ENCODE results near the gene CFH.
A peak's percentile ranks its signal among the peaks of the same experiment; 100 is the strongest.
"Not testable (repeated sequence)": the region's sequence is repeated elsewhere in the genome, so short reads cannot be mapped to it uniquely, and the experiment has no call there.

The CFH gene

DNA sequence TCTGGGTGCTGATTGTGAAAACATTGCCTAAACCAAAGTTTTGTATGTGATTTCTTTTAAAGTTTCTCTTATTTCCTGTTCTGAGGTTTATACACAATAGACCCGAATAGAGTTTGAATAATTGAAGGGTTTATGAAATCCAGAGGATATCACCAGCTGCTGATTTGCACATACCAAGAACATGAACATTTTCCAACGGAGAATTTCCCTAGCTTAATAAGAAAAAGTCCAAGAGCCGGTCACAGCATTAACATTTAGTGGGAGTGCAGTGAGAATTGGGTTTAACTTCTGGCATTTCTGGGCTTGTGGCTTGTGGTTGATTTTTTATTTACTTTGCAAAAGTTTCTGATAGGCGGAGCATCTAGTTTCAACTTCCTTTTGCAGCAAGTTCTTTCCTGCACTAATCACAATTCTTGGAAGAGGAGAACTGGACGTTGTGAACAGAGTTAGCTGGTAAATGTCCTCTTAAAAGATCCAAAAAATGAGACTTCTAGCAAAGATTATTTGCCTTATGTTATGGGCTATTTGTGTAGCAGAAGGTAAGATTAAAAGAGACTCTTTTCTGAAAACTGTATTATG, at the start of gene CFH:
Gene CFH, plus strand, starts transcription at position 407 of the 579 bp plus-strand sequence. Its CDS starts 75 bp downstream, at position 482.
- Mint-ChIP-seq H3K27ac (no peak within 1 kb of the TSS), H3K27me3 (no peaks in the 10 kb centered on the region), H3K36me3 (no peaks in the 10 kb centered on the region), H3K4me3 (no peak within 1 kb of the TSS), H3K4me1 (peaks cover 10% of the 10 kb centered on the region), H3K9me3 (no peaks in the 10 kb centered on the region)

DNA sequence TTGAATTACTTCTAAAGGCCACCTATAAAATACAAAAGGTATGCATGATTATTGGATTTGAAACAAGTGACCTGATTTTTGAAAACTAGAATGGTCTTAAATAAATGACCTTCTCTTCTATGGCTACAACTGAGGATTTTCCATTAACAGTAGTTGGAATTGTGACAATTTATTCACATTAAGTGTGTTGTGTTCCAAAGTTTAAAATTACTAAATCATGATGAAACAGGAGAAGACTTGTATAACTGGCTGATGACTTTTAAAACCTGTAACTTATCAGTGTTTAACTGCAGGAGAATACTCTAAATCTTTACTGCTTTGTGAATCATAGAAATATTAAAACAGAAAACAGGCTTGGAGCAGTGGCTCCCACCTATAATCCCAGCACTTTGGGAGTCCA, 48.2 kb upstream of the CFH start:
- peaks cover 10% of the 10 kb centered on the region for H3K27me3 Mint-ChIP-seq
- no peak overlapping the region for H3K4me3 Mint-ChIP-seq
- peaks cover 5% of the 10 kb centered on the region for H3K4me1 Mint-ChIP-seq
- no peaks in the 10 kb centered on the region for H3K9me3 Mint-ChIP-seq
- no peak overlapping the region for H3K27ac Mint-ChIP-seq
- H3K36me3 Mint-ChIP-seq, result no peaks in the 10 kb centered on the region

DNA sequence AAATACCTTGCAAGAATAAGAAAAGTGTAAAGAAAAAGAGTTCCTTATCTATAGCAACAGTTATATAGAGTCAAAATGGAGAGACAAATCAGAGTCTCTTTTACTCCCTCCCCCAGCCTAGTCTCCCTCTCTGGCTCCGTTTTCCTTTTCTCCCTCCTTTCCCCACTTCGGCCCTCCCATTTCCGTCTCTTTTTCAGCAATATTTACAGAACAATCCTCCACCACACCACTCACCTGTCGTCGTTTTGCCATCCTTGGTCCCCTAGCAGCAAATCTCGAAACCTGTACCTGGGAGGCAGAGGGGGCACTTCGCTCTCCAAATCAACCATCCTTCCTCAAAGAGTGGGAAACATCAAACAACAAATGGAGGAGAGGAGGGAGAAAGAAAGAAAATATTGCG, 43.9 kb upstream of the CFH start:
- Mint-ChIP-seq H3K27ac (no peak overlapping the region), H3K27me3 (peaks cover 23% of the 10 kb centered on the region), H3K4me3 (peak overlapping the region; percentile 5), H3K36me3 (no peaks in the 10 kb centered on the region), H3K9me3 (peaks cover 9% of the 10 kb centered on the region), H3K4me1 (peaks cover 5% of the 10 kb centered on the region)

DNA sequence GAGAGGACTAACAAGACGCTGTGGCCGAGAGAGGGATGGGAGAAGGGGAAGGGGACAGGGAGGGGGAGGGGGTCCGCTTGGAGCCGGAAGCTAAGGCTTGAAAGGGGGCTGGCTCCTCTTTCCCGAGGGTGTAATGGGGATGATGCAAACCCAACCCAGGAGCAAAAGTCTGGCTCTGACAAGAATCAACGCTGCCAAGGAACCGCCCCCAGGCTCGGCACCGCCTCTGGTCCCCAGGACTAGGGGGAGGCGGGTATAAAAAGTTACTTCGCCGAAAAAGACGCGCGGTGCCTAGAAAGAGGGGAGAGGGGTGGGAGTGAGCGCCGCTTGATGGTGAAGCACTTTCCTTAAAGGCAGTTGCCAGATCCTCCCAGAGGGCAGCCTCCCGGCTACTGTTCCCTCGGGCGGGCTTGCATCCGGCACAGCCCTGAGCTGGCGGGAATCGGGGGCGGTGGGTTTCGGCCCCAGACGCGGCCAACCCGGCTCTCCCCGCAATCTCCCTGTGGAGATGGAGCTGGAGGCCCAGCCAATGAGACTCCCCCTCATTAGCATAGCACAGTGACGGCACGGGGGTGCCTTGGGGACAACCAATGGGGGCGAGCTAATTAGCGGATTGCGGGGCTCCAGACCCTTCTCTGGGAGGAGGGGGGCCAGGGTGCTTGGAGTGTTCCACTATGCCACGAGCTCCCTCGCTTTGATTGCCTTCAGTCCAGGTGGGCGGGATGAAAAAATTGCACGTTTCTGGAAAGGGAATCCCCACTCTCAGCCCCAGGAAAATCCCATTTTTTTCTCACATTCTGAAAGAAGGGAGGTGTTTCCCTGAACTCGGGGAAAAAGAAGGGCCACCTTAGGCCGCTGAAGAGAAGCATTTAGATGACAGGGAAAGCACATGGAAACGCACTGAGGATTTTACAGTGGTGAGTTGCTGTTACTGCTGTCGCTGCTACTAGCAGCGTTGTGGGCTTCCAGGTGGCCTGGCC, 43.2 kb upstream of the CFH start, which contains the start of gene KCNT2:
Gene KCNT2, minus strand, starts transcription at position 51 of the 980 bp plus-strand sequence. CDS start 131 bp downstream, outside the sequence.
- Mint-ChIP-seq H3K9me3 (peaks cover 11% of the 10 kb centered on the region), H3K4me3 (peak within 1 kb of the TSS; percentile 5), H3K4me1 (peaks cover 5% of the 10 kb centered on the region), H3K27ac (no peak within 1 kb of the TSS), H3K36me3 (no peaks in the 10 kb centered on the region), H3K27me3 (peaks cover 24% of the 10 kb centered on the region)

DNA sequence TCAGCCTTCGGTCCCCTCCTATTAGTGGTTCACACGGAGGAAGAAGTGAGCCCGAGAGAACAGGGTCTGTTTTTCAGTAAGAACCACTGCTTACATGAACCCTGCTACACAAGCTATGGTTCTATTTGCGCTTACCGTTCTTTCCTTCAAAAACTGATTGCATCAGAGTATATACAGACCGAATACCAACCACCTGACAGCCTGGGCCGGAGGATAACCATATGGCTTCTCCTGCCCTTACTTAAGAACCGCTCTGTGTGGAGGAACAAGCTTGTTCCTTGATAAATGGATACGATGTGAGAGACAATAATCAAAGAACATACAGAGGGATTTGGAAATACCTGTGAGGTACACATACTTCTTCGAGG, 42.5 kb upstream of the CFH start:
- Mint-ChIP-seq H3K27me3 (peaks cover 24% of the 10 kb centered on the region), H3K9me3 (peaks cover 11% of the 10 kb centered on the region)

DNA sequence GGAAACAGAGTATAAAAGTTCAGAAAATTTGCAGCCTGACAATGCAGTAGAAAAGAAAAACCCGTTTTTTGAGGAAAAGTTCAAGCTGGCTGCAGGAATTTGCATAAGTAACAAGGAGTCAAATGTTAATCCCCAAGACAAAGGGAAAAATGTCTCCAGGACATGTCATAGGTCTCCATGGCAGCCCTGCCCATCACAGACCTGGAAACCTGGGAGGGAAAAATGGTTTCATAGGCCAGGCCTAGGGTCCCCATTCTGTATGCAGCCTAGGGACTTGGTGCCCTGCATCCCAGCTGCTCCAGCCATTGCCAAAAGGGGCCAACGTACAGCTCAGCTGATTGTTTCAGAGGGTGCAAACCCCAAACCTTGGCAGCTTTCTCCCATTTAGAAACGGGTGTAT, 40.0 kb upstream of the CFH start:
- H3K4me3 Mint-ChIP-seq, result no peak overlapping the region
- H3K27me3 Mint-ChIP-seq, result peaks cover 22% of the 10 kb centered on the region
- peaks cover 11% of the 10 kb centered on the region for H3K9me3 Mint-ChIP-seq
- H3K36me3 Mint-ChIP-seq, result no peaks in the 10 kb centered on the region
- peaks cover 5% of the 10 kb centered on the region for H3K4me1 Mint-ChIP-seq
- H3K27ac Mint-ChIP-seq, result no peak overlapping the region

More for the DNA sequence above, 42.5 kb upstream of the CFH start:
- H3K36me3 Mint-ChIP-seq, result no peaks in the 10 kb centered on the region
- H3K27ac Mint-ChIP-seq, result no peak overlapping the region
- H3K4me3 Mint-ChIP-seq, result no peak overlapping the region
- peaks cover 5% of the 10 kb centered on the region for H3K4me1 Mint-ChIP-seq

DNA sequence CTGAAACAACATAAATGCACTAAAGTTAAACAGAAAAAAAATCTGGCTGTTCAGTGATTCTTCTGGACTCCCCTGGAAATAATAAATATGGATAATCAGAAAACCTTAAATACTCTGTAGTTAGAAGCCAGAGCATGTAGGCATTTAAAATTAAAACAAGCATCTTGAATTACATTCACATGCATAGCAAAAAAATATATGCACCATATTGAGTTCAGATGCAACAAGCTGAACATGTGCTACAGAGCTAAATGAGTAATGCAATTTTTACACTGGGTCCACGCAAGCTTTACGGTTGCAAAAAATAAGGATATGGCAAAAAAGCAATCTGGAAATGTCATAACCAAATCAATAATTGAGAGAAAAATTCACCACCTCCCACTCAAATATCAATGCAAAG, 32.1 kb upstream of the CFH start:
- Mint-ChIP-seq H3K4me3 (no peak overlapping the region), H3K9me3 (no peaks in the 10 kb centered on the region), H3K4me1 (no peaks in the 10 kb centered on the region), H3K36me3 (no peaks in the 10 kb centered on the region), H3K27me3 (no peaks in the 10 kb centered on the region), H3K27ac (no peak overlapping the region)

DNA sequence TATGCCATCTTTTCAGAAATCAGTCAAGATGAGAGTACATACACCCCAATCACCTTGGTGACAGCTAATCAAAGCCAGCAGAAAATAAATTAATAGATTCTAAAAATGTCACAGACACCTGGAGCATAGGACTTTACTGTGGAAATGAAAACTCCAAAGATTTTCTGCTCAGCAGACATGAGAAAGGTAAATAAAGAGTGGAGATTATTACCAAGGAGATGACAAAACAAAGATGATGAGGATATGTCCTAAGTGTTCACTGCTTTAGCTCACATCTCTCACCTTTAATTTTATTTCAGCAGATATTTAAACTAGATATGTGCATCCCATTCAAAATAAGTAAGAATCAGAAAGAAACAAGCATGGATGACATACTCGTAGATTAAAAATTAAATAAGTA, 28.8 kb upstream of the CFH start:
- H3K36me3 Mint-ChIP-seq, result no peaks in the 10 kb centered on the region
- no peak overlapping the region for H3K27ac Mint-ChIP-seq
- no peak overlapping the region for H3K4me3 Mint-ChIP-seq
- H3K9me3 Mint-ChIP-seq, result peaks cover 8% of the 10 kb centered on the region
- no peaks in the 10 kb centered on the region for H3K4me1 Mint-ChIP-seq
- H3K27me3 Mint-ChIP-seq, result no peaks in the 10 kb centered on the region

DNA sequence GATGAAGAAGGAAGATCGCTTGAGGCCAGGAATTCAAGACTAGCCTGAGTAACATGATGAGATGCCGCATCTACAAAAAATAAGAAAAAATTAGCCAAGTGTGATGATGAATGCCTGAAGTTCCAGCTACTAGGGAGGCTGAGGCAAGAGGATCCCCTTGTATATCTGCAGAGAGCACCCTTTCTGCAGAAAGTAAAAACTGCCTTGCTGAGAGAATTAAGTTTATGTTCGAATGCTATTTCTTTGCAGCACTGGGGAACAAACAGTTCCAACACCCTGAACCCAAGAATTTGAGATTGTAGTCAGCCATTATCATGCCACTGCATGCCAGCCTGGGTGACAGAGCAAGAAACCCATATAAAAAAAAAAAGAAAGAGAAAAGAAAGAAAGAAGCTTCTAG, 23.0 kb upstream of the CFH start:
- peaks cover 8% of the 10 kb centered on the region for H3K9me3 Mint-ChIP-seq
- no peaks in the 10 kb centered on the region for H3K36me3 Mint-ChIP-seq
- no peaks in the 10 kb centered on the region for H3K27me3 Mint-ChIP-seq
- no peak overlapping the region for H3K27ac Mint-ChIP-seq
- no peak overlapping the region for H3K4me3 Mint-ChIP-seq
- H3K4me1 Mint-ChIP-seq, result no peaks in the 10 kb centered on the region

DNA sequence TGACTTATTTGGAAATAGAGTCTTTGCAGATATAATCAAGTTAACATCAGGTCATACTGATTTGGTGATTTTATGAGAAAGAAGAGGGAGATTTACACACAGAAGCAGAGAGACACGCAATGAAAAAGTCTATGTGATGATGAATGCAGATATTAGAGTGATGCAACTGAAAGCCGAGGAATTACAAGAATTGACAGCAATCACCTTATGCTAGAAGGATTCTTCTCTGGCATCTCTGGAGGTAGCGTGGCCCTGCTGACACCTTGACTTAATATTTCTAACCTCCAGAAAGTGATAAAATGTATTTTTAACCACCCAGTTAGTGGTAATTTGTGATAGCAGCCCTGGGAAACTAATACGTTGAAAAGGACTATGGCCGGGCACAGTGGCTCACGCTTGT, 14.2 kb upstream of the CFH start:
- Mint-ChIP-seq H3K4me1 (no peaks in the 10 kb centered on the region), H3K27me3 (peaks cover 2% of the 10 kb centered on the region), H3K9me3 (no peaks in the 10 kb centered on the region), H3K4me3 (no peak overlapping the region), H3K27ac (no peak overlapping the region), H3K36me3 (no peaks in the 10 kb centered on the region)

DNA sequence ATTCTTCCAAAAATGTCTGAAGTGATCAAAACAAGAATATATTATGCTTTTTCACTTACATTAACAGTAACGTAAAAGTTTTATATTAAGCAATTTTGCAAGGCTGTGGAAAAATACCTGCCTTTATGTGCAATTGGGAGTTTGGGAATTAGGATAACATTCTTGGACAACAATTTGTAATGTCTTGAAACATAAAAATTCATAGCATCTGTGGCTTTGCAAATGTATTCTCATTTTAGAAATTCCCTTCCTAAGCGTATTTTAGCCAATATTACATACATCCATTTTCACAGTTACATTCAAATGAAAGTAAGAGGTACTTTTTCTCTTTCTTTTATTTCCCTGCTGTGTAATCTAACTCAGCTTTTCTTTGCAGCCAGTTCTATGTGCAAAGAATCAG, 13.4 kb upstream of the CFH start:
- peaks cover 2% of the 10 kb centered on the region for H3K27me3 Mint-ChIP-seq
- H3K4me1 Mint-ChIP-seq, result no peaks in the 10 kb centered on the region
- H3K36me3 Mint-ChIP-seq, result no peaks in the 10 kb centered on the region
- no peaks in the 10 kb centered on the region for H3K9me3 Mint-ChIP-seq
- no peak overlapping the region for H3K27ac Mint-ChIP-seq
- no peak overlapping the region for H3K4me3 Mint-ChIP-seq

DNA sequence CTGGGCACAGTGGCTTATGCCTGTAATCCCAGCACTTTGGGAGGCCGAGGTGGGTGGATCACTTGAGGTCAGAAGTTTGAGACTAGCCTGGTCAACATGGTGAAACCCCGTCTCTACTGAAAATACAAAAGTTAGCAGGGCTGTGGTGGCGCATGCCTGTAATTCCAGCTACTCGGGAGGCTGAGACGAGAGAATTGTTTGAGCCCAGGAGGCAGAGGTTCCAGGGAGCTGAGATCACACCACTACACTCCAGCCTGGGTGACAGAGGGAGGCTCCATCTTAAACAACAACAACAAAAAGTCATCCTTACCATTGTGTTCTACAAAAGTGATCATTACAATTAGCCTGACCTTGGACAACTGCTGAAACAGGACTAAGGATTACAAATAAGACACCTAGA, 12.6 kb upstream of the CFH start:
- H3K9me3 Mint-ChIP-seq, H3K36me3 Mint-ChIP-seq, H3K4me1 Mint-ChIP-seq, H3K27me3 Mint-ChIP-seq, H3K4me3 Mint-ChIP-seq, H3K27ac Mint-ChIP-seq: not testable (repeated sequence)

DNA sequence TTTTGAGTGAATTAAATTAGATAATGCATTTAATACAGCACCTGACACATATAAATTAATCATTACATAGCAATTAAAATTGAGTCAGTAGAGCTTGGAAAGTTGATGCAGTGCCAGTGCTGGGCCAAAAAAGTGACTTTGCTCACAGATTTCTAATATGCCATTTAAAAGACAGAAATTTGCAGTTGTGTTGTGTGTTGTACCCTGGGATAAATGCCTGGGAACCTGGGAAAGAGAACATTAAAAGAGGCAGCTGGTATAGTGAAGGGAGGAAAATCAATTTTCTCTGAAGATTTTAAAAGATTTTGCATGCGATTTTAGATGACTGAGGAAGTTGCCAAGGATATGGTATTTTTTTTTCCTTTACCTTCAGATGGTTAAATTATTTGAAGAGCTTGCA, 10.9 kb upstream of the CFH start:
- Mint-ChIP-seq H3K4me3 (no peak overlapping the region), H3K36me3 (no peaks in the 10 kb centered on the region)

DNA sequence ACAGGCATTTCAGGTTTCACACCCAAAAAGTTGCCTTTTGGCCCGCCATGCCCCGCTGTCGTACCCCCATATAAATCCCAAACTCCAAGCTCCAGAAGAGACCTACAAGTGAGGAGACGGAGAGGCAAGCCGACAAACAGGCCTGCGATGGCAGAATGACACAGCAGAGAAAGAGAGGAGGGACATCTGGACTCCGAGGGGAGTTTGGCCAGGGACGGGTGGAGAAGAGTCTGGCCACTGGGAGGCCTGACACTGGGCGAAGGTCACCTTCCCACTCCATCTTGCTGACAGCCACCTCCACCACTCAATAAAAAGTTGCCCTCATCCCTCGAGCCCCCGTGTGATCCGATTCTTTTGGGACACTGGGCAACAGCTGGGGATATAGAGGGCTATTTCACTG, 1.9 kb upstream of the CFH start:
- no peaks in the 10 kb centered on the region for H3K27me3 Mint-ChIP-seq
- no peak overlapping the region for H3K27ac Mint-ChIP-seq
- H3K4me3 Mint-ChIP-seq, result no peak overlapping the region
- peaks cover 10% of the 10 kb centered on the region for H3K4me1 Mint-ChIP-seq
- no peaks in the 10 kb centered on the region for H3K36me3 Mint-ChIP-seq
- no peaks in the 10 kb centered on the region for H3K9me3 Mint-ChIP-seq

More for the DNA sequence above, 10.9 kb upstream of the CFH start:
- Mint-ChIP-seq H3K4me1 (no peaks in the 10 kb centered on the region), H3K27me3 (no peaks in the 10 kb centered on the region), H3K9me3 (no peaks in the 10 kb centered on the region), H3K27ac (no peak overlapping the region)

DNA sequence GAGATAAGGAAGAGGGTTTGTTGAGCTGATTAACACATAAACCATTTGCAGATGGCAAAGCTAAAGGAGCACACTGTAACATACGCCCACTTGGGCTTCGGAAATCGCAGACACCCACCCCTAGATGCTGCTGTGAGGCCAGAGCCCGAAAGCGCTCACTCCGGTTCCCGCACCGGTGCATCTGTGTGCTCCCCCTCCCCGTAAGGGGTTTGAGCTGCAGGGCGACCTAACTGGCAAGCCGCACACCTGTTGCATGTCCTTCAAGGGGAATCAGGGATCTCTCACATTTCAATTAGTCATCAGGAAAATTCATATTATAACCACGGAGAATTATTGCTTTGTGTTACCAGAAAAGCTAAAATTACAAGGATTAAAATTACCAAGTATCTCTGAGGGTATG, 1.4 kb upstream of the CFH start:
- Mint-ChIP-seq H3K27me3 (no peaks in the 10 kb centered on the region), H3K9me3 (no peaks in the 10 kb centered on the region), H3K27ac (no peak overlapping the region), H3K36me3 (no peaks in the 10 kb centered on the region), H3K4me1 (peaks cover 10% of the 10 kb centered on the region), H3K4me3 (no peak overlapping the region)

DNA sequence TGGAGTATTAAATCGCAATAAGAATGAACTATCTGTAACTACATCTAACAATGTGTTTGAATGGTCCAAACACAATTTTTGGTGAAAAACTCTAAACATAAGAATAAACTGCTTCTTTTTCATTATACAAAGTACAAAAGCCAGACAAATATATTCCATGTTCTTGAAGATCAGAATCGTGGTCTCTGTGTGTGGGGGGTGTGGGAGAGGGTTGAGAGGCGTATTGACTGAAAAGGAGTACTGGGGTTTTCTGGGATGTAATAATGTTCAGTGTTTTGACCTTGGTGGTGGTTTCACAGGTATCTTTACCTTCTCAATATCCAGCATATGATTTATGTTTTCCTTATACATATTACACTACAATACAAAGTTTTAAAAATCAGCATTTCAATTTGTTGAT, 764 bp upstream of the CFH start:
- H3K9me3 Mint-ChIP-seq, result no peaks in the 10 kb centered on the region
- H3K4me1 Mint-ChIP-seq, result peaks cover 10% of the 10 kb centered on the region
- no peak overlapping the region for H3K4me3 Mint-ChIP-seq
- H3K27me3 Mint-ChIP-seq, result no peaks in the 10 kb centered on the region
- H3K36me3 Mint-ChIP-seq, result no peaks in the 10 kb centered on the region
- no peak overlapping the region for H3K27ac Mint-ChIP-seq
